Cardiac fibroblast (primary cell): ENCODE results near the gene KDF1.
A peak's percentile ranks its signal among the peaks of the same experiment; 100 is the strongest.

Experiments
- DNase-seq, 2 donors: peaks; one replicate each; pipeline versions ENCODE4 v3.0.0 to v3.0.0-alpha.2; 2010; ENCODE audit warnings: low read depth in 2 of 2
- H3K4me3 ChIP-seq, 2 donors: replicated peaks in 1 of 2; 1 replicate in 1 of 2; 2 replicates in 1 of 2; pipeline ENCODE4 v1.5.1; 2011; ENCODE audit warnings: low read depth in 2 of 2, low read length in 2 of 2, mild to moderate bottlenecking in 2 of 2, moderate library complexity in 1 of 2
- TF ChIP-seq, protein P1 (sequence below): IDR thresholded peaks from one replicate; pipeline ENCODE4 v1.5.1; 2011; ENCODE audit warnings: low read depth, mild to moderate bottlenecking, low read length, inconsistent platforms

KDF1 gene

DNA sequence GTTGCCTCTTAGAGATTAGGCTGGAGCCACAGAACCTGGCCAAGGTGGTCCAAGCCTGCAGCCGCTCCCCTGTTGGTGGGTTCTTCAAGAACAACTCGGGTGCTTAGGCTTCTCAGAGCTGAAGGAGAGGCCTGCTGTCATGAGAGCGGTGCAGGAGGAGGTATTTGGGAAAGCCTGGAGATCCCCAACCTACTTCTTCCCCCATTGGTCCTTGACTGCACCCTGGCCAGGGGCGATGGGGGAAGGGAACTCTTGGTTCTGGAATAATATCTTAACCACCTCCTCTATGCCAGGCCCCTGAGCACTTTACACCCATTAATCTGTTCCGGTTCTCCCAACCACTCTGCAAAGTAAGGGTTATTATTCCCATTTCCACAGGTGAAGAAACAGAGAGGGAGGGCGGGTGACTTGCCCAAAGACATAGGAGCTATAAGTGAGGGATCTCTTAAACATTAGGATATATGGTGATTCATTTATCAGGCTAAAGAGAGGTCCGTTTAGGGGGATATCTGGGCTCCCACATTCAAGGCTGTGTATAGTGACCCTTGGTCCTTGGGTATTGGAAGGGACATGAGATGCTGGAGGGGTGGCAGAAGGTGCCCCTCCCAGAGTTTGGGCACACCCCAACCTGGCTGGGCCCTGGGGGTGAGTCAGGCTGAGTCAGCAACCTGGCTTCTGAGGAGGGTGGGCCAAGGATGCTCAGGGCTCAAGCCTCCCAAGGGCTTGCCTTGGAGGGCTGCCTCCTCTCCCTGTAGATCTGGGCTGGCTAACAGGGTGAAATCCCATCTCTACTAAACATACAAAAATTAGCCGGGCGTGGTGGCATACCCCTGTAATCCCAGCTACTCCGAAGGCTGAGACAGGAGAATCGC is 38.4 kb upstream of the KDF1 start:
- H3K4me3 ChIP-seq, result no peak overlapping the region
- peak in 1 of 2 donors; percentile 73 for DNase-seq
- TF ChIP-seq, protein P1, sequence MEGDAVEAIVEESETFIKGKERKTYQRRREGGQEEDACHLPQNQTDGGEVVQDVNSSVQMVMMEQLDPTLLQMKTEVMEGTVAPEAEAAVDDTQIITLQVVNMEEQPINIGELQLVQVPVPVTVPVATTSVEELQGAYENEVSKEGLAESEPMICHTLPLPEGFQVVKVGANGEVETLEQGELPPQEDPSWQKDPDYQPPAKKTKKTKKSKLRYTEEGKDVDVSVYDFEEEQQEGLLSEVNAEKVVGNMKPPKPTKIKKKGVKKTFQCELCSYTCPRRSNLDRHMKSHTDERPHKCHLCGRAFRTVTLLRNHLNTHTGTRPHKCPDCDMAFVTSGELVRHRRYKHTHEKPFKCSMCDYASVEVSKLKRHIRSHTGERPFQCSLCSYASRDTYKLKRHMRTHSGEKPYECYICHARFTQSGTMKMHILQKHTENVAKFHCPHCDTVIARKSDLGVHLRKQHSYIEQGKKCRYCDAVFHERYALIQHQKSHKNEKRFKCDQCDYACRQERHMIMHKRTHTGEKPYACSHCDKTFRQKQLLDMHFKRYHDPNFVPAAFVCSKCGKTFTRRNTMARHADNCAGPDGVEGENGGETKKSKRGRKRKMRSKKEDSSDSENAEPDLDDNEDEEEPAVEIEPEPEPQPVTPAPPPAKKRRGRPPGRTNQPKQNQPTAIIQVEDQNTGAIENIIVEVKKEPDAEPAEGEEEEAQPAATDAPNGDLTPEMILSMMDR, result no peak

DNA sequence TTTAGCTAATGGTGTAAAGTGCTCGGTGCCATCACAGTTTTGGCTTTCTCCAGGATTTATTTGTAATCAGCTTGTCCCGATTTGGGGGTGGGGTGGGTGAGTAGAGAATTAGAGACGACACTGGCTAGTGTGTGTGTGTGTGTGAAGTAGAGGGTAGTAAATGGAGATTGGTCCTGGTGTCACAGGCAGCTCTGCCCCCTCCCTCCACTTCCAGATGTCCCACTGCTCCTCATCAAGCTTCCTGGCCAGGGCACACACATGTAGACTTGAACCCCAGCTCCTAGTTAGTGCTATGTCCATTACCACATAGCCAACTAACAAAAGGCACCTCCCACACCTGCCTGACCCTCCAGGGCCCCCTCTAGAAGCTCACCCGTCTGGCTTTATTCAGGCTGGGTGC is 36.4 kb upstream of the KDF1 start:
- H3K4me3 ChIP-seq, result peak overlapping the region in 1 of 2 donors; percentile 77
- no peak for DNase-seq
- TF ChIP-seq, protein P1, result no peak

DNA sequence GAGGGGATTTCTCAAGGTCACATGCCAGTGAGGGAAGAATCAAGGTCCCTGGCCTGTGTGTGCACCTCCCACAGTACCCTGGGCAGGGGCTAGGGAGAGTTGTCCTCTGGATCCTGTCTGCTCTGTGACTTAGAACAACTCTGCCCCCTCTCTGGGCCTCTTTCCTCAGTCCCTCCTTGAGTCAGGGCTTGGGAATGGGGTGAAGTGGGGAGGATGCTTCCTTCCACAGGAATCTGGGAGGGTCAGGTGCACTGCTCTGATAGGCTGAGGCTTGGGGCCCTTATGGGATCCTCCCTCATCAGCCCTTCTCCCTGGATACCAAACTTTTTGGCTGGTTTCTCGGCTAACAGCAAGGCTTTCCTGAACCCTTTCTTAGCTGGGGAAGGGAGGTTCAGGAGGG is 35.8 kb upstream of the KDF1 start:
- TF ChIP-seq, protein P1, result no peak
- peak; percentile 57 to 59 for DNase-seq
- peak overlapping the region; percentile 19 to 77 for H3K4me3 ChIP-seq

DNA sequence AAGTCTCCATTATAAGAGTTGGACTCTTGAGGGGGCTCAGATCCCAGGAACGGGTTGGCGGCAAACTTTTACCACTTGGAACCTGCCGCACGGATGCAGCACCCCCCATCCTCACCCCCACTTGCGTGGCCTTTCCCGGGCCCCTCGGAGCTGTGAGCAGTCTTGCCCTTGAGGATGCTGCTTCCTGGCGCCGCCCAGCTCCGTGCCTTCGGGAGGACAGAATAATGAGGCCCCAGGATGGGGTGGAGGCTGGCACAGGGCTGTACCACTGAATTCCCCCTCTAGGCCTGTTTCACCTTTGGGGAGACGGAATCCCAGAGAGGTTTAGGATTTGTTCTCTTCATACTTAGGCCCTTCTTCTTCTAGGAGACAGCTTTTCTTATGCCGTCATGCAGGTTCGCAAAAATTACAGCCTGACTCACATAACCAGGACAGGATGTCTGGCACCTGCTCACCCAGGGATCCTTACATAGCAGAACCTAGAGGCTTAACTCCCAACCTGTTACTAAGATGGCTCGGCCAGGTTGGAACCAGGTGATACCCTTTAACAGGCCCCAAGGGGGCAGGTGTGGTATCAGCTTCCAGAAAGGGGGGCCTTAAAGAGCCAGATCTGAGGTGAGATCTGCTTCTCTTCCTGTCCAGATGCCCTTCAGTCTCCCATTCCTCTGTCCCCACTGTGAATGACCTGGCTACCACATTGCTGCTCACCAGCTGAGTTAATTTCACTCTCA is 34.7 kb upstream of the KDF1 start:
- H3K4me3 ChIP-seq, result peak overlapping the region; percentile 70 to 77
- DNase-seq, result no peak

GRCh38 chr1:26994020-26994786 is 33.9 kb upstream of the KDF1 start:
- TF ChIP-seq, protein P1, result no peak
- DNase-seq, result no peak

More for the DNA sequence above, 34.7 kb upstream of the KDF1 start:
- TF ChIP-seq, protein P1, result no peak

DNA sequence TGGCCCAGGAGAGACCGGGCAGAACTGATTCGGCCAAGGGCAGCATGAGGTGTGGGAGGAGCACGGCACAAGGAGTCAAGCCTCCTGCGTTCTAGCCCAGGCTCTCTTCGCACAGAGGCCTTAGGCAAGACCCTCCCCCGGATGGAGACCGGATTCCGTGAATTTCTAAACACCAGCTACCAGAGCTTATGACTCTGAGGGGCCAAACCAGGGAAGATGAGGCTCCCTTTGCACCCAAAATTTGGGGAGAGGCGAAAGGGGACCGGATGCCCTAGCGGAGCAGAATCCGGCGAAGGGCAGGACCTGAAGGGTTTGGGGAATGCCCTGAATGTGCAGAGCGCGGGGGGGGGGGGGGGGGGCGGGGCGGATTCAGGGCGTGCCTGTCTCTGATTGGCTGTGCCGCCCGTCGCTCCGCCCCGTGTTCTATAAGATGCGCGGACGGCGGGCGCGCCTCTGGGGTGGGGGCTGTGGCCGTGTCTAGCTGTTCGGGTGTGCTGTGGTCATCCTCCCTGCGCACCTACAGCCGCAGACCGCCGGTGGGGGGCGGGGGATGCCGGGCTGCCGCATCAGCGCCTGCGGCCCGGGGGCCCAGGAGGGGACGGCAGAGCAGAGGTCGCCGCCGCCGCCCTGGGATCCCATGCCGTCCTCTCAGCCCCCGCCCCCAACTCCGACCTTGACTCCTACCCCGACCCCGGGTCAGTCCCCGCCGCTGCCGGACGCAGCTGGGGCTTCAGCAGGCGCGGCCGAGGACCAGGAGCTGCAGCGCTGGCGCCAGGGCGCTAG is 33.2 kb upstream of the KDF1 start, which contains the start of gene TRNP1:
TRNP1 (plus strand) TSS at position 456 of the 783 bp plus-strand sequence; CDS start at position 551, 95 bp downstream.
- peak within 1 kb of the TSS; percentile 70 to 77 for H3K4me3 ChIP-seq
- TF ChIP-seq, protein P1, result no peak
- peak; percentile 80 to 85 for DNase-seq

More at GRCh38 chr1:26994020-26994786, 33.9 kb upstream of the KDF1 start:
- peak overlapping the region; percentile 70 to 77 for H3K4me3 ChIP-seq
